ENCODE measurements around the gene ASPG. TPM values are rescaled to one million over a fixed set of nuclear protein-coding genes. Genes with fewer than 3 reads are reported as not detected.

Gene ASPG
- total RNA-seq, 2 donors from 2014 or later: 78.5 to 161 TPM

- no peaks in the 10 kb centered on the region for H3K36me3 ChIP-seq
- TF ChIP-seq, protein P1, sequence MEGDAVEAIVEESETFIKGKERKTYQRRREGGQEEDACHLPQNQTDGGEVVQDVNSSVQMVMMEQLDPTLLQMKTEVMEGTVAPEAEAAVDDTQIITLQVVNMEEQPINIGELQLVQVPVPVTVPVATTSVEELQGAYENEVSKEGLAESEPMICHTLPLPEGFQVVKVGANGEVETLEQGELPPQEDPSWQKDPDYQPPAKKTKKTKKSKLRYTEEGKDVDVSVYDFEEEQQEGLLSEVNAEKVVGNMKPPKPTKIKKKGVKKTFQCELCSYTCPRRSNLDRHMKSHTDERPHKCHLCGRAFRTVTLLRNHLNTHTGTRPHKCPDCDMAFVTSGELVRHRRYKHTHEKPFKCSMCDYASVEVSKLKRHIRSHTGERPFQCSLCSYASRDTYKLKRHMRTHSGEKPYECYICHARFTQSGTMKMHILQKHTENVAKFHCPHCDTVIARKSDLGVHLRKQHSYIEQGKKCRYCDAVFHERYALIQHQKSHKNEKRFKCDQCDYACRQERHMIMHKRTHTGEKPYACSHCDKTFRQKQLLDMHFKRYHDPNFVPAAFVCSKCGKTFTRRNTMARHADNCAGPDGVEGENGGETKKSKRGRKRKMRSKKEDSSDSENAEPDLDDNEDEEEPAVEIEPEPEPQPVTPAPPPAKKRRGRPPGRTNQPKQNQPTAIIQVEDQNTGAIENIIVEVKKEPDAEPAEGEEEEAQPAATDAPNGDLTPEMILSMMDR (IDR thresholded peaks at IDR 0.05): no peak
- peaks cover 0 to 5% of the 10 kb centered on the region in 2 donors for H3K27me3 ChIP-seq
- no peak overlapping the region for H3K4me3 ChIP-seq
- no peak for DNase-seq (ENCODE audit: low spot score)
- no peaks in the 10 kb centered on the region for H3K9me3 ChIP-seq
- no peak overlapping the region for H3K27ac ChIP-seq
- H3K4me1 ChIP-seq: peaks cover 0 to 37% of the 10 kb centered on the region in 2 donors
Observed at GRCh38 chr14:104142946-104143470, 57.5 kb downstream of the ASPG start.

DNA sequence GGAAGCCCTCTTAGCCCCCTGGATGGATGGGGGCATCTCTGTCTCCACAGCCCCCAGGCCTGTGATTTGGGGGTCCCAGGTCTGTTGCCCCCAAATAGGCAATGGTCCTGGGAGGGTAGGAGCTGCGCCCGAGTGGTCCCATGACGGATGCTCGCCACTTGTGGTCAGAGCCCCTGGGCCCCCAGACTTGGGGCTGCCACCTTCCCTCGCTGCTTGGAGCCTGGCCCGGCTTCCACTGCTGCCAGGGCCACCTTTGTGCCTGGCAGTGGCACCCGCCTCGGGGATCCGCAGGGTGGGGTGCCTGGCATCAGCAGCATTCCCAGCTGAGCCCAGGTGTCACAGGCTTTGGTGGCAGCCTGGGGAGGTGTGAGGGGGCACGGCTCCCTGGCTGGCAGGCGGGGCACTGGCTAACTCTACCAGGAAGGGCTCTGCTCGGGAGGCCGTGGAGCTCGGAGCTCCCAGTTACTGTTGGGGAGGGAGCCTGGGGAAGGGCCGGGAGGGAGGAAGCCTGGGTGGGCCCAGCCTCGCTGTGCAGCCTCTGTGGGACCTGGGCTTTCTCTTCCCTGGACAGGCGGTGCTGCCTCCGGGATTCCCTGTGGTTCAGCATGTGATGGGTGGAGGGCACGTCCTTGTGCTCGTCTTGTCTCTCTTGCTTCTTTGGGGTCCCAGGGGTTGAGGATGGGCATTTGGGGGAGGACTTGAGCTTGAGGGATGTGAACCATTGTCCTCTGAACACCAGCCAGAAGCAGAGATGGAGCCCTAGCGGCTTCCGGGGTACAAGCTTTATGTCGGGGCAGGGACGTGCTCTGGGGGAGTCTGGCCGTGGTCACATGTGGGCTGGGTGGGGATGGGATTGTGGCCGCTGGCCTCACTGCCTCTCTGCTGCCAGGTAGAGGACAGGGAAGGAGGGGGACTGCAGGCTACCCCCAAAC, 58.3 kb downstream of the ASPG start:
- DNase-seq (ENCODE audit: low spot score): no peak
- Histone ChIP-seq H3K27ac (no peak overlapping the region), H3K27me3 (peaks cover 0 to 4% of the 10 kb centered on the region in 2 donors), H3K9me3 (no peaks in the 10 kb centered on the region), H3K4me1 (peaks cover 0 to 39% of the 10 kb centered on the region in 2 donors), H3K4me3 (no peak overlapping the region), H3K36me3 (no peaks in the 10 kb centered on the region)
- TF ChIP-seq, protein P1 (IDR thresholded peaks at IDR 0.05): no peak

- Histone ChIP-seq H3K4me3 (no peak overlapping the region), H3K36me3 (no peaks in the 10 kb centered on the region), H3K27ac (no peak overlapping the region), H3K4me1 (peaks cover 0 to 39% of the 10 kb centered on the region in 2 donors), H3K9me3 (no peaks in the 10 kb centered on the region), H3K27me3 (no peaks in the 10 kb centered on the region)
- DNase-seq (ENCODE audit: low spot score): no peak
- TF ChIP-seq, protein P1 (IDR thresholded peaks at IDR 0.05): no peak
Observed at GRCh38 chr14:104144453-104144790, 58.9 kb downstream of the ASPG start.

DNA sequence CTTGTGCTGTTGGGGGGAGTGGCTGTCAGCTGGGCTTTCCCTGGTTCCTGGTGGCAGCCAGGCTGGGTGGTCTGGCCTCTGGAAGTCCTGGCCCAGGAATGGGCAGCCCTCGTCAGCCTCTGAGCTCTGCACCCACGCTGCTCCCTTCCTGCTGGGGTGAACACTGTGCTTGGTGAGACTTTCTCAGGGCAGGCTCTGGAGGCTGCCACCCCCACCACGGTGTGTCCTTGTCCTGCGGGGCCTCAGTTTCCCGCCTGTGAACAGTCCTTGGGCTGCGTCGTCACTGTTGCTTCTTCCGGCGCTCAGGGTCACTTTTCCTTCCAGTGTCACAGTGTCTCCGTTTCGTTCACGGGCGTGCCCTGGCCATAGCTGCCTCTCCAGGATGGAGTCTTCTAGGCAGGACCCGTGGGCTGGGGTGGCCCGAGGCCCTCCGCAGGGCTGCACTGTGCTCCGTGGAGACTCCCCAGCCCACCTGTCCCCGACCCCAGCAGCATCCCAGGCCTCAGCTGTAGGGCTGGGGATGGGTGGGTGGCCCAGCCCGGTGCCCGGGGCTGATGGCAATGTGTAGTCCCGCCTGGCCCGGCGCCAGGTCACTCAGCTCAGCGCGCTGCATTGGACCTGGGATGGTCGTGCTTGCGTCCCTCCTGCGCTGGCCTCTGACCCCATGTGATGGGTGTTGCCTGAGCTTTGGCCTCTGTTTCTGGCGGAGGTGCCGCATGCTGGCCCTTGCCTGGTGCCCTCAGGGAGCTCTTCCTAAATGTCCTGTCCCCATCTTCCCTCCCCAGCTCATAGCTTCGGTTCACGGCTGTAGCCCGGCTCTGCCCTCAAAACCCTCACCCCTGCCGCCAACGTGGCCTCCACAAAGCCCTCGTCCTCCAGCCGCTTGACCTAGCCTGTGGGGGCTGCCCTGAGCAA, 59.7 kb downstream of the ASPG start:
- H3K4me1 ChIP-seq: peaks cover 0 to 39% of the 10 kb centered on the region in 2 donors
- H3K4me3 ChIP-seq: no peak overlapping the region
- H3K36me3 ChIP-seq: no peaks in the 10 kb centered on the region
- no peaks in the 10 kb centered on the region for H3K27me3 ChIP-seq
- TF ChIP-seq, protein P1 (IDR thresholded peaks at IDR 0.05): no peak
- no peak for DNase-seq (ENCODE audit: low spot score)
- no peaks in the 10 kb centered on the region for H3K9me3 ChIP-seq
- H3K27ac ChIP-seq: no peak overlapping the region

- Histone ChIP-seq H3K4me3 (no peak overlapping the region), H3K4me1 (peaks cover 0 to 39% of the 10 kb centered on the region in 2 donors), H3K36me3 (no peaks in the 10 kb centered on the region), H3K27me3 (no peaks in the 10 kb centered on the region), H3K9me3 (no peaks in the 10 kb centered on the region), H3K27ac (no peak overlapping the region)
- no peak for DNase-seq (ENCODE audit: low spot score)
- TF ChIP-seq, protein P1 (IDR thresholded peaks at IDR 0.05): no peak
Observed at GRCh38 chr14:104145826-104146601, 60.5 kb downstream of the ASPG start.
